VCaP (cell line): ENCODE data around the gene NAV2.

Source experiments
- H3K27ac ChIP-seq: fragments of 450-650 bp; 2 replicates; pipeline ENCODE4 v1.5.1; 2017
- TF ChIP-seq, protein P1 (sequence below): fragments of 450-650 bp; conservative IDR thresholded peaks from 2 replicates; pipeline ENCODE4 v1.5.1; 2017; ENCODE audit warnings: mild to moderate bottlenecking, moderate library complexity

NAV2 gene

DNA sequence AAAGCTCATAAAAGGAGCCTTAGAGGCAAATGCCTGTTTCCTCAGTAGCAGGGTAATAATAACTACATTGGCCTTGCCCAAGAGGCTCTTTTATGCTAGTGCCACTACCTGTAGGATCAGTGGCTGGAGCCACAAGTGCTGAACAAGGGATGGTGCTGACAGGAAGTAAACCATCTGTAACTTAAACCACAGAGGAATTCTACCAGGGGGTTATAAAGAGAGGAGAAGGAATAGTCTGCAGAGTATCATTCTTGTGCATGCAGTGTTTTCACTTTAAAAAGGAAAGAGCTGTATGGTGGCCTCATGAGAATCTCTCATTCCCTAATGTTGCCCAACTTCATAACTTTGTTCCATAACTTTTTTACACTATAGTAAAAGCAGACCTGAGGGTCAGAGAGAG, 279.5 kb downstream of the NAV2 start:
- TF ChIP-seq, protein P1, sequence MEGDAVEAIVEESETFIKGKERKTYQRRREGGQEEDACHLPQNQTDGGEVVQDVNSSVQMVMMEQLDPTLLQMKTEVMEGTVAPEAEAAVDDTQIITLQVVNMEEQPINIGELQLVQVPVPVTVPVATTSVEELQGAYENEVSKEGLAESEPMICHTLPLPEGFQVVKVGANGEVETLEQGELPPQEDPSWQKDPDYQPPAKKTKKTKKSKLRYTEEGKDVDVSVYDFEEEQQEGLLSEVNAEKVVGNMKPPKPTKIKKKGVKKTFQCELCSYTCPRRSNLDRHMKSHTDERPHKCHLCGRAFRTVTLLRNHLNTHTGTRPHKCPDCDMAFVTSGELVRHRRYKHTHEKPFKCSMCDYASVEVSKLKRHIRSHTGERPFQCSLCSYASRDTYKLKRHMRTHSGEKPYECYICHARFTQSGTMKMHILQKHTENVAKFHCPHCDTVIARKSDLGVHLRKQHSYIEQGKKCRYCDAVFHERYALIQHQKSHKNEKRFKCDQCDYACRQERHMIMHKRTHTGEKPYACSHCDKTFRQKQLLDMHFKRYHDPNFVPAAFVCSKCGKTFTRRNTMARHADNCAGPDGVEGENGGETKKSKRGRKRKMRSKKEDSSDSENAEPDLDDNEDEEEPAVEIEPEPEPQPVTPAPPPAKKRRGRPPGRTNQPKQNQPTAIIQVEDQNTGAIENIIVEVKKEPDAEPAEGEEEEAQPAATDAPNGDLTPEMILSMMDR: no peak
- no peak overlapping the region for H3K27ac ChIP-seq

DNA sequence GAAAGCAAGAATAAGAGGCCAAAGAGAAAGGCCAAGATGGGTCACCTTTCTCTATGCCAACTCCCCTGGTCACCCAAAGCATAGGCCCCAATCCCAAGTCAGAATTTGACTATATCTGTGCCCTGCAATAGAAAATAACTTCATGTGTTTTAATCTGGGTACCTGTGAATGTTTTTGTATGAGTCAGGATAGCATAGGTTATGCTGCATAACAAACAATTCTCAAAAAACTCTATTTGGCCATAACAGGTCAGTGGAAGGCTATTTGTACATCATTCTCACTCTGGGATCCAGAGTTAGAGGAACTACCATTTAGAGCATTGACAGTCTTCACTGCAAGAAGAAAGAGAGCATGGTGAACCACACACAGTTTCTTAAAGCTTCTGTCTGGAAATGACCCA, 280.4 kb downstream of the NAV2 start:
- TF ChIP-seq, protein P1: no peak
- H3K27ac ChIP-seq: no peak overlapping the region

DNA sequence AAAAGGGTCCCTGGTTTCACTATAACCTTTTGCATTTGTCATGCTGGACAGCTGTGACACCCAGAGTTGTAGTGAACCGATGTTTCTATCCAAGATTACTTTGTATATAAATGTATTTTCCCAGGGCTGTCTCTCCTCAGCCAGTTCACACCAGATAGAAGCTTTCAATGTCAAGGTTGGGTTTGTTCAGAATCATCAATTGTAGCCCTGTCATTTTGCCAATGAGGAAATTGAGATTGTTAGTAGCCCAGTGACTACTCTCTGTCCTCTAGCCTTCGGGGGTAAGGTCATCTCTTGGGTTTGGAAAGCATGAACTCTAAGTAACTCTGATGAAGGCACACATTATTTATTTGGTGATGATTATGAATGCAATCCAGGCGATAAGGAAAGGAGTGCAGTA, 282.0 kb downstream of the NAV2 start:
- TF ChIP-seq, protein P1: no peak
- H3K27ac ChIP-seq: no peak overlapping the region

DNA sequence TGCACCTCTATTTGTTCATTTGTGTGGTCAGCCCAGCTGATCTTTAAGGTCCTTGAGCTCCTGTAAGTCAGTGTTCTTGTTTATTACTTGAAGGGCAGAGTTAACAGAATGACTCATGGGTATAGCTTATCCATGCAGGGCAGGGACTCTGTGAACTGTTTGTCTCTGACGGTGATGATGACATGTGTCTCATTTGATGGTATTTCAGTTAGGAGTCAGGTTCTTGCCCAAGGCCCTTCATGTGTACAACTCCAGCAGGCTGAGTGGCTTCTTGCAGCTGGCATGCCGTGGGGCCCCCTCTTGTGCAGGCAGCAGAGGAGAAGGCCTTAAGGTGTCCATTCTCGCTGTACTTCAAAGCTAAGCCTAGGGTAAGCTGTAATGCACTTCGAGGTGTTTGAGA, 282.5 kb downstream of the NAV2 start:
- TF ChIP-seq, protein P1: no peak
- H3K27ac ChIP-seq: no peak overlapping the region

DNA sequence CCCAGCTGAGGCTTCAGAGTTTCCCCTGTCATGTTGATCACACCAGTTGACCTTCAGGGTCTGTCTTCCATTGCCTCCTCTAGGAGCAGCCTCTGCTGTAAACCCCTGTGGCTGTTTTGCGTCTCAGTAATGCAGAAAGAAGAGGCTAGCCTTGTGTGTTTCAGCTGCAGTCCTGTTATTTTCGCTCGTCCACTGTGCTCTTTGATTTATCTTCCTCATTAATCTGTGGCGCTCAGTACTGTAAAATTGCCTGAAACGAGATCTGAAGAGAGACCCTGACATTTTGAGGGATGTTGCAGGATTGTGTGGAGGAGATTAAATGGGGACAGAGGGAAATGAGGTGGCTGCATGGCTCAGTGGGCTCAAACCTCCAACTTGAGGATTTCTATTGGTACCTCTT, 283.9 kb downstream of the NAV2 start:
- TF ChIP-seq, protein P1: no peak
- no peak overlapping the region for H3K27ac ChIP-seq

DNA sequence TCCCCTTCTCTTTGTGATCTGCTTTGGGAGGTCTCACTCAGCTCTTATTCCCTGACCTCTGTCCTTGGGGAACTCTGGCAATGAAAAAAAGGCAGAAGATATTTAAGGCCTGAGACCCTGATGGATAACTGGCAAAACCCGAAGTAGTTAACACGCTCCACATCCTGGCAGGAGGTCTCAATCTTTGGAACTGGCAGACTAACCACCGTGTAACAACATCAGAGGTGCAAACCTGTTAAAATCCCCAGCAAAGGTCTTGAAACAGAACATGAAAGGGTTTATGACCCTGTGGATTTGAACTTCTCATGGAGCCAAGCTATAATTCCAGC, 287.3 kb downstream of the NAV2 start:
- TF ChIP-seq, protein P1: no peak
- H3K27ac ChIP-seq: no peak overlapping the region

DNA sequence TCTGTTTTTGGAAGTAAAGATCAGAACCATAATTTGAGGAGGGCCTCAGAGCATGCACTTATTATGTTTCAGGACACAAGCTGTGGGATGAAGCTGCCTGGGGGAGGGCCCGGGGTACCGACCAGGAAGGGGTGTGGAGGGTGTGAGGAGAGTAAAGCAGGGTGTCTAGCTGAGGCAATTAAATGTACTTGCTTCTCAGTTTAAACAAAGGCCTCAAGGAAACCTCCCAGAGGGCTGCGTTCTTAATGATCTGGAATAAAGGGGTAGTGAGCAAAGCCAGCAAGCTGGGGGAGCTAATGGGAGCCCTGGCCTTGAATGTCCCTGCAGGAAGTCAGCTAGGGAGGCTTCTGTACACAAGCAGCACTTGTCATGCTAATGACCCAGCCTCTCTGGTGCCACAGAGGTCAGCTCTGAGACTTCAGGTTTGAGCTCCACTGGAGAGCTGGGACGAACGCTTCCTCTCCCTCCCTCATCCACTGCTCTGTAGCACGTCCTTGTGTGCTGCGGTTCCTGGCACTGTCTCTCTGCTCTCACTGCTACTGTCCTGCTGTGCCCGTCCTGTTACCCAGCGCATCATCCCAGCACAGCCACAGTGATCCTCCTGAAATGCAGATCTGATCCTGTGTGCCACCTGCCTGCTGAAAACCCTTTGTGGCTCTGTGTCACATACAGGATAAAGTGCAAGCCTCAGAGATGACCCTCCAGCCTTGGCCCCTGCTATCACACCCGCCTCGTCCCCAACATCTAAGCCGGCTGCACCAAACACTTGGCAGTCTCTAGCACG, 287.9 kb downstream of the NAV2 start:
- TF ChIP-seq, protein P1: no peak

More for the DNA sequence above, 287.9 kb downstream of the NAV2 start:
- H3K27ac ChIP-seq: no peak overlapping the region
